Measurements from ENCODE around the gene CTBP1. TPM values are rescaled to one million over a fixed set of nuclear protein-coding genes. Genes with fewer than 3 reads are reported as not detected.

CTBP1 gene
- polyA plus RNA-seq, 4 donors: 88.6 to 144 (median 132) TPM

GRCh38 chr4:1250921-1251772 lies 2.2 kb upstream of the CTBP1 start:
- Histone ChIP-seq H3K27ac (ENCODE audit: low read depth in 1 of 3, low read length in 2 of 3) (no peak overlapping the region), H3K27me3 (ENCODE audit: control insufficient read depth in 3 of 3, insufficient read depth in 3 of 3, low read length in 3 of 3) (no peaks in the 10 kb centered on the region), H3K4me3 (ENCODE audit: low read depth in 1 of 3, low read length in 3 of 3) (no peak overlapping the region), H3K36me3 (ENCODE audit: control insufficient read depth in 3 of 3, insufficient read depth in 2 of 3, low read depth in 1 of 3, low read length in 3 of 3) (peaks cover 0 to 27% (median 0%) of the 10 kb centered on the region in 3 donors), H3K4me1 (ENCODE audit: control insufficient read depth in 3 of 3, insufficient read depth in 2 of 3, low read depth in 1 of 3, low read length in 2 of 3) (peaks cover 3 to 17% (median 14%) of the 10 kb centered on the region in 3 donors), H3K9me3 (ENCODE audit: control insufficient read depth in 2 of 2, insufficient read depth in 1 of 2, low read depth in 1 of 2, low read length in 1 of 2) (peaks cover 0 to 49% of the 10 kb centered on the region in 2 donors)
- WGBS, 3 donors: 98 to 99% (median 98%) methylated on average over 33 of the region's 33 CpGs
- FAIRE-seq (no peak), DNase-seq (no peak)

GRCh38 chr4:1250527-1250812 lies 1.5 kb upstream of the CTBP1 start:
- H3K36me3 ChIP-seq (ENCODE audit: control insufficient read depth in 3 of 3, insufficient read depth in 2 of 3, low read depth in 1 of 3, low read length in 3 of 3): peaks cover 0 to 33% (median 0%) of the 10 kb centered on the region in 3 donors
- FAIRE-seq: no peak
- no peaks in the 10 kb centered on the region for H3K27me3 ChIP-seq (ENCODE audit: control insufficient read depth in 3 of 3, insufficient read depth in 3 of 3, low read length in 3 of 3)
- DNase-seq: no peak
- H3K9me3 ChIP-seq (ENCODE audit: control insufficient read depth in 2 of 2, insufficient read depth in 1 of 2, low read depth in 1 of 2, low read length in 1 of 2): peaks cover 0 to 48% of the 10 kb centered on the region in 2 donors
- H3K27ac ChIP-seq (ENCODE audit: low read depth in 1 of 3, low read length in 2 of 3): peak overlapping the region in 1 of 3 donors; percentile 95
- WGBS, 3 donors: 96% methylated on average over 7 of the region's 7 CpGs
- H3K4me3 ChIP-seq (ENCODE audit: low read depth in 1 of 3, low read length in 3 of 3): no peak overlapping the region
- peaks cover 3 to 23% (median 18%) of the 10 kb centered on the region in 3 donors for H3K4me1 ChIP-seq (ENCODE audit: control insufficient read depth in 3 of 3, insufficient read depth in 2 of 3, low read depth in 1 of 3, low read length in 2 of 3)

GRCh38 chr4:1249731-1250526 lies 999 bp upstream of the CTBP1 start:
- Histone ChIP-seq H3K36me3 (ENCODE audit: control insufficient read depth in 3 of 3, insufficient read depth in 2 of 3, low read depth in 1 of 3, low read length in 3 of 3) (peaks cover 0 to 37% (median 0%) of the 10 kb centered on the region in 3 donors), H3K9me3 (ENCODE audit: control insufficient read depth in 2 of 2, insufficient read depth in 1 of 2, low read depth in 1 of 2, low read length in 1 of 2) (peaks cover 0 to 44% of the 10 kb centered on the region in 2 donors), H3K4me1 (ENCODE audit: control insufficient read depth in 3 of 3, insufficient read depth in 2 of 3, low read depth in 1 of 3, low read length in 2 of 3) (peaks cover 3 to 23% (median 18%) of the 10 kb centered on the region in 3 donors), H3K4me3 (ENCODE audit: low read depth in 1 of 3, low read length in 3 of 3) (peak overlapping the region; percentile 62 to 86 (median 78)), H3K27ac (ENCODE audit: low read depth in 1 of 3, low read length in 2 of 3) (peak overlapping the region; percentile 91 to 95 (median 93)), H3K27me3 (ENCODE audit: control insufficient read depth in 3 of 3, insufficient read depth in 3 of 3, low read length in 3 of 3) (no peaks in the 10 kb centered on the region)
- 39 to 50% (median 43%) methylated on average over 39 of the region's 39 CpGs for WGBS, 3 donors
- DNase-seq (no peak), FAIRE-seq (no peak)

GRCh38 chr4:1249148-1249730 lies 309 bp upstream of the CTBP1 start:
- FAIRE-seq (no peak), DNase-seq (peak; percentile 87 to 96)
- Histone ChIP-seq H3K4me3 (ENCODE audit: low read depth in 1 of 3, low read length in 3 of 3) (peak overlapping the region; percentile 62 to 86 (median 78)), H3K4me1 (ENCODE audit: control insufficient read depth in 3 of 3, insufficient read depth in 2 of 3, low read depth in 1 of 3, low read length in 2 of 3) (peaks cover 3 to 23% (median 18%) of the 10 kb centered on the region in 3 donors), H3K36me3 (ENCODE audit: control insufficient read depth in 3 of 3, insufficient read depth in 2 of 3, low read depth in 1 of 3, low read length in 3 of 3) (peaks cover 0 to 43% (median 0%) of the 10 kb centered on the region in 3 donors), H3K27me3 (ENCODE audit: control insufficient read depth in 3 of 3, insufficient read depth in 3 of 3, low read length in 3 of 3) (no peaks in the 10 kb centered on the region), H3K9me3 (ENCODE audit: control insufficient read depth in 2 of 2, insufficient read depth in 1 of 2, low read depth in 1 of 2, low read length in 1 of 2) (peaks cover 0 to 42% of the 10 kb centered on the region in 2 donors), H3K27ac (ENCODE audit: low read depth in 1 of 3, low read length in 2 of 3) (peak overlapping the region; percentile 91 to 95 (median 93))
- 0 to 1% (median 1%) methylated on average over 32 to 86 of the region's 86 CpGs for WGBS, 3 donors

- FAIRE-seq (no peak), DNase-seq (no peak)
- no peaks in the 10 kb centered on the region for H3K27me3 ChIP-seq (ENCODE audit: control insufficient read depth in 3 of 3, insufficient read depth in 3 of 3, low read length in 3 of 3)
- 0 to 1% (median 0%) methylated on average over 24 to 40 of the region's 40 CpGs for WGBS, 3 donors
- H3K4me3 ChIP-seq (ENCODE audit: low read depth in 1 of 3, low read length in 3 of 3): peak overlapping the region; percentile 78 to 97 (median 87)
- H3K9me3 ChIP-seq (ENCODE audit: control insufficient read depth in 2 of 2, insufficient read depth in 1 of 2, low read depth in 1 of 2, low read length in 1 of 2): peaks cover 0 to 28% of the 10 kb centered on the region in 2 donors
- peaks cover 0 to 55% (median 0%) of the 10 kb centered on the region in 3 donors for H3K36me3 ChIP-seq (ENCODE audit: control insufficient read depth in 3 of 3, insufficient read depth in 2 of 3, low read depth in 1 of 3, low read length in 3 of 3)
- H3K4me1 ChIP-seq (ENCODE audit: control insufficient read depth in 3 of 3, insufficient read depth in 2 of 3, low read depth in 1 of 3, low read length in 2 of 3): peaks cover 12 to 34% (median 18%) of the 10 kb centered on the region in 3 donors
- H3K27ac ChIP-seq (ENCODE audit: low read depth in 1 of 3, low read length in 2 of 3): peak overlapping the region; percentile 92 to 96 (median 94)
Measured at GRCh38 chr4:1247864-1248244, 1.1 kb downstream of the CTBP1 start.

- Histone ChIP-seq H3K36me3 (ENCODE audit: control insufficient read depth in 3 of 3, insufficient read depth in 2 of 3, low read depth in 1 of 3, low read length in 3 of 3) (peaks cover 0 to 59% (median 0%) of the 10 kb centered on the region in 3 donors), H3K27me3 (ENCODE audit: control insufficient read depth in 3 of 3, insufficient read depth in 3 of 3, low read length in 3 of 3) (no peaks in the 10 kb centered on the region), H3K4me1 (ENCODE audit: control insufficient read depth in 3 of 3, insufficient read depth in 2 of 3, low read depth in 1 of 3, low read length in 2 of 3) (peaks cover 17 to 41% (median 20%) of the 10 kb centered on the region in 3 donors), H3K27ac (ENCODE audit: low read depth in 1 of 3, low read length in 2 of 3) (peak overlapping the region; percentile 92 to 96 (median 94)), H3K9me3 (ENCODE audit: control insufficient read depth in 2 of 2, insufficient read depth in 1 of 2, low read depth in 1 of 2, low read length in 1 of 2) (peaks cover 0 to 22% of the 10 kb centered on the region in 2 donors), H3K4me3 (ENCODE audit: low read depth in 1 of 3, low read length in 3 of 3) (peak overlapping the region; percentile 78 to 97 (median 87))
- DNase-seq: peak in 1 of 2 donors; percentile 46
- no peak for FAIRE-seq
- WGBS, 3 donors: 7 to 8% (median 8%) methylated on average over 40 to 48 of the region's 48 CpGs
Measured at GRCh38 chr4:1246901-1247863, 1.7 kb downstream of the CTBP1 start.

- Histone ChIP-seq H3K27ac (ENCODE audit: low read depth in 1 of 3, low read length in 2 of 3) (peak overlapping the region; percentile 6 to 96 (median 94)), H3K4me1 (ENCODE audit: control insufficient read depth in 3 of 3, insufficient read depth in 2 of 3, low read depth in 1 of 3, low read length in 2 of 3) (peaks cover 20 to 49% (median 28%) of the 10 kb centered on the region in 3 donors)
- no peak for FAIRE-seq
Measured at GRCh38 chr4:1246111-1246881, 2.6 kb downstream of the CTBP1 start.

More at GRCh38 chr4:1246111-1246881, 2.6 kb downstream of the CTBP1 start:
- Histone ChIP-seq H3K9me3 (ENCODE audit: control insufficient read depth in 2 of 2, insufficient read depth in 1 of 2, low read depth in 1 of 2, low read length in 1 of 2) (peaks cover 0 to 14% of the 10 kb centered on the region in 2 donors), H3K36me3 (ENCODE audit: control insufficient read depth in 3 of 3, insufficient read depth in 2 of 3, low read depth in 1 of 3, low read length in 3 of 3) (peaks cover 0 to 63% (median 0%) of the 10 kb centered on the region in 3 donors), H3K27me3 (ENCODE audit: control insufficient read depth in 3 of 3, insufficient read depth in 3 of 3, low read length in 3 of 3) (no peaks in the 10 kb centered on the region), H3K4me3 (ENCODE audit: low read depth in 1 of 3, low read length in 3 of 3) (peak overlapping the region in 2 of 3 donors; percentile 78 to 97)
- peak in 1 of 2 donors; percentile 52 for DNase-seq
- 55 to 57% (median 56%) methylated on average over 24 of the region's 24 CpGs for WGBS, 3 donors

Measured in small intestine (tissue), 7 donors.